ENCODE data around the gene RUFY3. TPM values are rescaled to one million over a fixed set of nuclear protein-coding genes. Genes with fewer than 3 reads are reported as not detected.

The RUFY3 gene
- total and polyA plus RNA-seq, 2 of the 4 experiments (the other 2 are of a cell fraction), result 19.6 to 28.9 TPM

- CTCF ChIA-PET, result interaction anchor here (0.7 kb wide), 1 partner anchor 54 kb away, joined by 3 read pairs; no protein-coding TSS in a partner anchor
- TSS peak; percentile 27 for BruUV-seq (replicated peaks)
- peak overlapping the region; percentile 7 for H3K4ac ChIP-seq (ENCODE audit: low read depth, low read length)
These were observed 15.2 kb upstream of the RUFY3 start for GRCh38 chr4:70706516-70706915.

More at GRCh38 chr4:70706516-70706915, 15.2 kb upstream of the RUFY3 start:
- peak overlapping the region; percentile 93 for H3K4me2 ChIP-seq (ENCODE audit: low read depth, low read length)
- peak overlapping the region; percentile 6; the same call in 1 of the 2 replicates for H3K18ac ChIP-seq (ENCODE audit: low read depth, low read length)
- H3K23ac ChIP-seq (ENCODE audit: low read depth, low read length), result peak overlapping the region; percentile 82
- dilution Hi-C loops (cut with HindIII; ENCODE audit: low sequenced_read_pairs, unreplicated experiment), result no loop called here
- H3K36me3 ChIP-seq (ENCODE audit: control insufficient read depth, insufficient read depth, low read length), result no peaks in the 10 kb centered on the region
- peaks cover 7% of the 10 kb centered on the region for H3K9me1 ChIP-seq (ENCODE audit: insufficient read depth, low read length)
- WGBS, 2 experiments (ENCODE audit: extremely low coverage in 2 of 2, insufficient read length in 1 of 2), result no CpG with 5 or more reads among the region's 1 CpG
- intact Hi-C loops (cut with micrococcal nuclease), result loop anchor here (5.0 kb wide), 1 partner anchor 71 kb away; no protein-coding TSS in a partner anchor
- H3K79me1 ChIP-seq (ENCODE audit: low read depth in 1 of 2, low read length in 2 of 2), result peaks cover 21 to 50% of the 10 kb centered on the region in 2 experiments
- peak overlapping the region; percentile 81 for H3K14ac ChIP-seq (replicated peaks; ENCODE audit: low read depth, low read length)
- peak overlapping the region; percentile 22 for H2BK5ac ChIP-seq (ENCODE audit: low read depth, low read length, poor library complexity, severe bottlenecking)
- DNase-seq (peak; percentile 16), ATAC-seq (ENCODE audit: low read depth) (no peak)
- no peak overlapping the region for H2AK9ac ChIP-seq (replicated peaks; ENCODE audit: low read depth, low read length, poor library complexity)
- H2AK5ac ChIP-seq (ENCODE audit: low read depth, low read length), result no peak overlapping the region
- H4K20me1 ChIP-seq (ENCODE audit: insufficient read depth, low read length), result peaks cover 2% of the 10 kb centered on the region; the same call in 1 of the 2 replicates
- POLR2A ChIA-PET (ENCODE audit: unreplicated experiment), result no interaction called here
- H3K27me3 ChIP-seq (ENCODE audit: control insufficient read depth, insufficient read depth, low read length), result no peaks in the 10 kb centered on the region
- peak overlapping the region; percentile 64; the same call in 1 of the 2 replicates for H3K9ac ChIP-seq (ENCODE audit: low read depth, low read length)
- peak overlapping the region; percentile 19 for H2AFZ ChIP-seq (replicated peaks; ENCODE audit: low read length, poor library complexity)
- H3K9me3 ChIP-seq (ENCODE audit: control insufficient read depth, insufficient read depth, low read length), result no peaks in the 10 kb centered on the region
- H4K8ac ChIP-seq (ENCODE audit: low read depth in 2 of 2, low read length in 2 of 2), result peak overlapping the region in 1 of 2 experiments; percentile 13; a peak in 2 of 4 replicates
- no peak overlapping the region for H3K56ac ChIP-seq (ENCODE audit: extremely low read depth, insufficient read depth, low read length)
- peak overlapping the region; percentile 67; the same call in 1 of the 2 replicates for H3K4me3 ChIP-seq (ENCODE audit: insufficient read depth, low read depth, low read length)
- no peak overlapping the region for H4K5ac ChIP-seq (ENCODE audit: low read depth, low read length)
- H3K27ac ChIP-seq (ENCODE audit: insufficient read depth, low read length), result peak overlapping the region; percentile 3; the same call in 1 of the 2 replicates
- H3K4me1 ChIP-seq (ENCODE audit: control insufficient read depth, insufficient read depth, low read length), result peaks cover 4% of the 10 kb centered on the region; the same call in 1 of the 2 replicates
- no peak overlapping the region for H4K91ac ChIP-seq (ENCODE audit: insufficient read depth, low read depth, low read length)
- H2BK15ac ChIP-seq (ENCODE audit: low read depth, low read length), result no peak overlapping the region
- H2BK20ac ChIP-seq (ENCODE audit: low read depth, low read length), result no peak overlapping the region
- in situ Hi-C loops (cut with MboI; ENCODE audit: low sequenced_read_pairs), result no loop called here
- H2BK120ac ChIP-seq (ENCODE audit: low read depth, low read length), result no peak overlapping the region
- TF ChIP-seq MAZ (IDR thresholded peaks at IDR 0.05; ENCODE audit: borderline replicate concordance, low read depth, low read length) (no peak), ELK1 (IDR thresholded peaks at IDR 0.05; ENCODE audit: borderline replicate concordance, low read depth, low read length) (no peak), SMC3 (IDR thresholded peaks at IDR 0.05; ENCODE audit: low read depth, low read length) (no peak), NFE2L2 (IDR thresholded peaks at IDR 0.05; ENCODE audit: low read depth, low read length) (no peak), USF2 (IDR thresholded peaks at IDR 0.05; ENCODE audit: low read depth, low read length) (no peak), RCOR1 (IDR thresholded peaks at IDR 0.05; ENCODE audit: insufficient replicate concordance, low read length) (no peak), MAFK (IDR thresholded peaks at IDR 0.05; ENCODE audit: low read depth, low read length) (no peak)

Measured in IMR-90 (cell line).